NCI-H2196 (cell line): ENCODE results near the gene CRYGA.

Experiments
- DNase-seq: peaks from one replicate; lab custom pipeline; 2025; ENCODE audit not compliant: unreplicated experiment; lab: John Stamatoyannopoulos, UW

The CRYGA gene

GRCh38 chr2:208163489-208163888 lies at the start of gene CRYGA:
Gene CRYGA (minus strand): TSS chr2:208163589. CDS start chr2:208163556, 33 bp downstream.
- DNase-seq: no peak

GRCh38 chr2:208210688-208211451 lies 47.5 kb upstream of the CRYGA start:
- DNase-seq: no peak

- no peak for DNase-seq
These were observed 45.1 kb upstream of the CRYGA start for GRCh38 chr2:208208335-208209085.

GRCh38 chr2:208207769-208208168 lies 44.4 kb upstream of the CRYGA start:
- DNase-seq: no peak

GRCh38 chr2:208204166-208204565 lies 40.8 kb upstream of the CRYGA start:
- no peak for DNase-seq

GRCh38 chr2:208195531-208195930 lies 32.1 kb upstream of the CRYGA start:
- no peak for DNase-seq

- no peak for DNase-seq
These were observed 29.3 kb upstream of the CRYGA start for GRCh38 chr2:208192611-208193236.

- DNase-seq: no peak
These were observed 26.6 kb upstream of the CRYGA start, which contains the start of gene C2orf80 for GRCh38 chr2:208189810-208190503. Gene C2orf80 (minus strand): TSS chr2:208190030. CDS start chr2:208186986, 3,044 bp downstream.

- DNase-seq: no peak
These were observed 25.9 kb upstream of the CRYGA start for GRCh38 chr2:208189069-208189809.

GRCh38 chr2:208186893-208187292 lies 23.5 kb upstream of the CRYGA start:
- DNase-seq: no peak

- no peak for DNase-seq
These were observed 23.1 kb upstream of the CRYGA start for GRCh38 chr2:208186465-208186864.

GRCh38 chr2:208183972-208184705 lies 20.8 kb upstream of the CRYGA start:
- no peak for DNase-seq

- DNase-seq: no peak
These were observed 20.1 kb upstream of the CRYGA start for GRCh38 chr2:208183526-208183925.

- no peak for DNase-seq
These were observed 19.4 kb upstream of the CRYGA start for GRCh38 chr2:208182835-208183234.

GRCh38 chr2:208179028-208179609 lies 15.7 kb upstream of the CRYGA start:
- DNase-seq: no peak

GRCh38 chr2:208175840-208176153 lies 12.4 kb upstream of the CRYGA start:
- DNase-seq: no peak

- peak; percentile 86 for DNase-seq
These were observed 11.9 kb upstream of the CRYGA start for GRCh38 chr2:208175069-208175839.

GRCh38 chr2:208174144-208174543 lies 10.8 kb upstream of the CRYGA start:
- DNase-seq: no peak

- DNase-seq: no peak
These were observed 8.7 kb upstream of the CRYGA start for GRCh38 chr2:208172125-208172524.
